DND-41 (cell line): ENCODE data around the gene RNF220.

ENCODE experiments used
- ATAC-seq: fragments of 200-7000 bp; cut with Tn5 transposase; 3 replicates; pipeline ENCODE4 v1.9.1; 2021; ENCODE audit warnings: low read depth; ENCODE audit not compliant: insufficient read depth
- DNase-seq: peaks from one replicate; pipeline ENCODE4 v3.0.0-alpha.2; 2020
- H2AFZ ChIP-seq: 2 replicates; pipeline ENCODE4 v1.6.0; 2012; ENCODE audit warnings: low read depth, low read length
- H3K27ac ChIP-seq: 2 replicates; pipeline ENCODE4 v1.5.1; 2012; ENCODE audit warnings: low read length, inconsistent platforms
- H3K27me3 ChIP-seq: fragments of 200-600 bp; sonication (generic); 2 replicates; pipeline ENCODE4 v1.6.0; 2012; ENCODE audit warnings: low read length, mild to moderate bottlenecking, inconsistent platforms; ENCODE audit not compliant: insufficient read depth, poor library complexity
- H3K36me3 ChIP-seq: 2 replicates; pipeline ENCODE4 v1.5.1; 2012; ENCODE audit warnings: low read length, inconsistent platforms; ENCODE audit not compliant: insufficient read depth
- H3K4me1 ChIP-seq: 2 replicates; pipeline ENCODE4 v1.5.1; 2012; ENCODE audit warnings: mild to moderate bottlenecking, low read length; ENCODE audit not compliant: insufficient read depth
- H3K4me2 ChIP-seq: 2 replicates; pipeline ENCODE4 v1.6.0; 2012; ENCODE audit warnings: mild to moderate bottlenecking, moderate library complexity, low read length, inconsistent platforms; ENCODE audit not compliant: insufficient read depth
- H3K4me3 ChIP-seq, 2 experiments: fragments of 200-600 bp in 1 of 2; shearing (Covaris generic) in 1 of 2; 2 replicates each; pipeline ENCODE4 v1.5.1; 2012 to 2016; ENCODE audit warnings: inconsistent platforms in 2 of 2, low read length in 2 of 2, mild to moderate bottlenecking in 2 of 2, low read depth in 1 of 2, moderate library complexity in 1 of 2
- H3K79me2 ChIP-seq: 2 replicates; pipeline ENCODE4 v1.6.0; 2012; ENCODE audit warnings: low read length, inconsistent platforms; ENCODE audit not compliant: insufficient read depth
- H3K9ac ChIP-seq: 2 replicates; pipeline ENCODE4 v1.6.0; 2012; ENCODE audit warnings: low read depth, mild to moderate bottlenecking, inconsistent platforms, low read length, moderate library complexity
- H3K9me3 ChIP-seq: 2 replicates; pipeline ENCODE4 v1.5.1; 2012; ENCODE audit warnings: low read length, moderate library complexity, mild to moderate bottlenecking, inconsistent platforms; ENCODE audit not compliant: insufficient read depth, severe bottlenecking
- H4K20me1 ChIP-seq: 2 replicates; pipeline ENCODE4 v1.6.0; 2012; ENCODE audit warnings: low read length; ENCODE audit not compliant: insufficient read depth
- CTCF ChIP-seq: IDR thresholded peaks from 2 replicates; pipeline ENCODE4 v1.5.1; 2012; ENCODE audit warnings: borderline replicate concordance, low read length, moderate library complexity, mild to moderate bottlenecking; ENCODE audit not compliant: poor library complexity, severe bottlenecking; ENCODE audit errors: extremely low read depth
- EZH2 ChIP-seq: IDR thresholded peaks from 3 replicates; pipeline ENCODE4 v1.6.1; 2012; ENCODE audit warnings: borderline replicate concordance, low read depth, mild to moderate bottlenecking, moderate library complexity, low read length, inconsistent platforms; ENCODE audit not compliant: severe bottlenecking

Gene RNF220

GRCh38 chr1:44554706-44555105 is 149.7 kb downstream of the RNF220 start:
- no peaks in the 10 kb centered on the region for H3K9me3 ChIP-seq
- H3K4me1 ChIP-seq, result no peaks in the 10 kb centered on the region
- H3K4me2 ChIP-seq, result no peak overlapping the region
- no peak overlapping the region for H3K9ac ChIP-seq
- no peaks in the 10 kb centered on the region for H3K79me2 ChIP-seq
- H4K20me1 ChIP-seq, result no peaks in the 10 kb centered on the region
- no peak overlapping the region for H3K4me3 ChIP-seq
- H3K27me3 ChIP-seq, result peaks cover 8% of the 10 kb centered on the region
- no peak for TF ChIP-seq EZH2
- no peak for TF ChIP-seq CTCF
- H2AFZ ChIP-seq, result no peak overlapping the region
- no peak for ATAC-seq
- no peak overlapping the region for H3K27ac ChIP-seq
- no peak for DNase-seq
- H3K36me3 ChIP-seq, result no peaks in the 10 kb centered on the region

GRCh38 chr1:44557778-44558177 is 152.7 kb downstream of the RNF220 start:
- no peak overlapping the region for H3K27ac ChIP-seq
- DNase-seq, result no peak
- no peak overlapping the region for H3K4me3 ChIP-seq

GRCh38 chr1:44558883-44559282 is 153.8 kb downstream of the RNF220 start:
- no peak overlapping the region for H2AFZ ChIP-seq
- no peak overlapping the region for H3K27ac ChIP-seq
- no peaks in the 10 kb centered on the region; the same call in 1 of the 2 replicates for H4K20me1 ChIP-seq
- no peak overlapping the region for H3K9ac ChIP-seq
- ATAC-seq (no peak), DNase-seq (no peak)
- H3K27me3 ChIP-seq, result peaks cover 20% of the 10 kb centered on the region
- no peaks in the 10 kb centered on the region for H3K4me1 ChIP-seq
- H3K9me3 ChIP-seq, result no peaks in the 10 kb centered on the region
- TF ChIP-seq EZH2, result no peak
- no peak for TF ChIP-seq CTCF
- no peak overlapping the region for H3K4me3 ChIP-seq
- no peak overlapping the region for H3K4me2 ChIP-seq
- H3K36me3 ChIP-seq, result no peaks in the 10 kb centered on the region
- H3K79me2 ChIP-seq, result no peaks in the 10 kb centered on the region

More at GRCh38 chr1:44557778-44558177, 152.7 kb downstream of the RNF220 start:
- H3K79me2 ChIP-seq, result no peaks in the 10 kb centered on the region
- TF ChIP-seq CTCF, result no peak
- no peak for TF ChIP-seq EZH2
- H3K9ac ChIP-seq, result no peak overlapping the region
- H3K4me2 ChIP-seq, result no peak overlapping the region
- H3K36me3 ChIP-seq, result no peaks in the 10 kb centered on the region
- no peak overlapping the region for H2AFZ ChIP-seq
- H3K4me1 ChIP-seq, result no peaks in the 10 kb centered on the region
- H3K9me3 ChIP-seq, result no peaks in the 10 kb centered on the region
- no peaks in the 10 kb centered on the region; the same call in 1 of the 2 replicates for H4K20me1 ChIP-seq
- peaks cover 9% of the 10 kb centered on the region for H3K27me3 ChIP-seq
- no peak for ATAC-seq

- no peak for ATAC-seq
- H3K4me2 ChIP-seq, result no peak overlapping the region
- H2AFZ ChIP-seq, result no peak overlapping the region
- H3K36me3 ChIP-seq, result no peaks in the 10 kb centered on the region
- H3K4me3 ChIP-seq, result no peak overlapping the region
- H3K9ac ChIP-seq, result no peak overlapping the region
- H3K79me2 ChIP-seq, result no peaks in the 10 kb centered on the region
- H4K20me1 ChIP-seq, result no peaks in the 10 kb centered on the region; the same call in 1 of the 2 replicates
- no peaks in the 10 kb centered on the region for H3K4me1 ChIP-seq
- TF ChIP-seq CTCF (no peak), EZH2 (no peak)
- H3K9me3 ChIP-seq, result no peaks in the 10 kb centered on the region
- DNase-seq, result no peak
- peaks cover 23% of the 10 kb centered on the region for H3K27me3 ChIP-seq
- no peak overlapping the region for H3K27ac ChIP-seq
These were observed 154.3 kb downstream of the RNF220 start for GRCh38 chr1:44559330-44559729.
